ENCODE results near the gene DUS1L.

The DUS1L gene

DNA sequence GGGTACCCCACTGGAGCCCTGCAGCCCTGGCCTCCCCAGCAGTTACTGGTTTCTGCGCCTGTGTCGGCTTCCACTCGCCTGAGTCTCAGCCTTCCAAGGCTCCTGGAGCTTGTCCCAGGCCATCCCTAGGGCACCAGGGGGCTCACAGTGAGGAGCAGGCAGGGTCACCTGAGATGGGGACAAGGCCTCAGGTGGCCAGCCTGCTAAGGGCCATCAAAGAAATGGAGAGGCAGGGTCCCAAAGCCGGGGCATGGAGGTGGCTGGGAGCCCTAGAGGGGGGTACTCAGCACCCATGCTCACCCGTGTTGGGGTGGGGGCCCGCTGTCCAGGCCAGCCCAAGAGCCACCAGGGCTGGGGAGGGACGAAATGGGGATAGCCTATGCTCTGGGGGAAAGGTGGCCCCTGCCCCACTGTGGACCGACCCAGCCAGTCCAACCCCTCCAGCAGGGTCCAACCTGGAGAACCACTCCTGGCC is 31.1 kb upstream of the DUS1L start:
- TF ChIP-seq, protein P1, sequence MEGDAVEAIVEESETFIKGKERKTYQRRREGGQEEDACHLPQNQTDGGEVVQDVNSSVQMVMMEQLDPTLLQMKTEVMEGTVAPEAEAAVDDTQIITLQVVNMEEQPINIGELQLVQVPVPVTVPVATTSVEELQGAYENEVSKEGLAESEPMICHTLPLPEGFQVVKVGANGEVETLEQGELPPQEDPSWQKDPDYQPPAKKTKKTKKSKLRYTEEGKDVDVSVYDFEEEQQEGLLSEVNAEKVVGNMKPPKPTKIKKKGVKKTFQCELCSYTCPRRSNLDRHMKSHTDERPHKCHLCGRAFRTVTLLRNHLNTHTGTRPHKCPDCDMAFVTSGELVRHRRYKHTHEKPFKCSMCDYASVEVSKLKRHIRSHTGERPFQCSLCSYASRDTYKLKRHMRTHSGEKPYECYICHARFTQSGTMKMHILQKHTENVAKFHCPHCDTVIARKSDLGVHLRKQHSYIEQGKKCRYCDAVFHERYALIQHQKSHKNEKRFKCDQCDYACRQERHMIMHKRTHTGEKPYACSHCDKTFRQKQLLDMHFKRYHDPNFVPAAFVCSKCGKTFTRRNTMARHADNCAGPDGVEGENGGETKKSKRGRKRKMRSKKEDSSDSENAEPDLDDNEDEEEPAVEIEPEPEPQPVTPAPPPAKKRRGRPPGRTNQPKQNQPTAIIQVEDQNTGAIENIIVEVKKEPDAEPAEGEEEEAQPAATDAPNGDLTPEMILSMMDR (conservative IDR thresholded peaks at IDR 0.05) = no peak
- no peak for TF ChIP-seq ZFX (IDR thresholded peaks at IDR 0.05)
- H3K27ac ChIP-seq = peak overlapping the region; percentile 100

DNA sequence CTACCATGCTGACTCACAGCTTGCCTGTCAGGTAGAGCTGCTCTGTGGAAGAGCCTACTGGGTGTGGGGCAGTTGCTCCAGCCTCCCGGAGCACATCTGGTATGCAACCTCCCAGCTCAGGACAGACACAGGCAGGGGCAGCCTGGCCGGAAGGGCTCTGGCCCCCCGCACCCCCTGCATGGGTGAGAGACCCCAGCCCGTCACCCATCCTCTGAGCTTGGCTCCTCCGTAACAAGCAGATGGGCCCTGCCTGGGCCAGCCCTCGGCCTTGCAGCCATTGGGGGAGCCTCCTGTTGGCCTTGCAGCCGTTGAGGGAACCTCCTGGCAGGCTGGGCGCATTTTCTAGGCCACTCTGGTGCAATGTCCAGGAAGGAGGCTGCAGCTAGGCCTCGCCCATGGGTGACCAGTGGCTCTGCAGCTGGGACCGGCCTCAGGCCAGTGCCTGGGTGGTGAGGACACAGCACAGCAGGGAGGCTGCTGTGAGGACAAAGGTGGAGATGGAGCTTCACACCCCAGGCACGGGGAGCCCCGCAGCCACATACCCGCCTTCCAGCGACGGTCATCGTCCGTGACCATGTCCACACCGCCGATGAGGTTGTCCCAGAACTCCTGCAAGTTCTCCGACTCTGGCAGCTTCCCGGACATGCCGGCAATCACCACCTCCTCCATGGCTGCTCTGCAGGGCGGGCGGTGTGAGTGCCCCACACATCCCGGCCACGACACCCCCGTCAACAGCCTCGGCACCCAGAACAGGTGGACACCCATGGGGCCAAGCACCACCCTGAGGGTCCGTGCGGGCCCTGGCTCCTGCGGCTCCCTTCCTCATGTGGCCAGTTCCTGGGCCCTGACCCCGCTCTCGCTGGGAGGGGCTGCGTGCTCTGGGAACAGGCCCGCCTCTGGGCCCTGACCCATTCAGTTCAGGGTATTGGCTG is 30.4 kb upstream of the DUS1L start:
- TF ChIP-seq ZFX (IDR thresholded peaks at IDR 0.05) = peak; percentile 23; the same call in 1 of the 2 replicates
- TF ChIP-seq, protein P1 (conservative IDR thresholded peaks at IDR 0.05) = no peak
- peak overlapping the region; percentile 100 for H3K27ac ChIP-seq

DNA sequence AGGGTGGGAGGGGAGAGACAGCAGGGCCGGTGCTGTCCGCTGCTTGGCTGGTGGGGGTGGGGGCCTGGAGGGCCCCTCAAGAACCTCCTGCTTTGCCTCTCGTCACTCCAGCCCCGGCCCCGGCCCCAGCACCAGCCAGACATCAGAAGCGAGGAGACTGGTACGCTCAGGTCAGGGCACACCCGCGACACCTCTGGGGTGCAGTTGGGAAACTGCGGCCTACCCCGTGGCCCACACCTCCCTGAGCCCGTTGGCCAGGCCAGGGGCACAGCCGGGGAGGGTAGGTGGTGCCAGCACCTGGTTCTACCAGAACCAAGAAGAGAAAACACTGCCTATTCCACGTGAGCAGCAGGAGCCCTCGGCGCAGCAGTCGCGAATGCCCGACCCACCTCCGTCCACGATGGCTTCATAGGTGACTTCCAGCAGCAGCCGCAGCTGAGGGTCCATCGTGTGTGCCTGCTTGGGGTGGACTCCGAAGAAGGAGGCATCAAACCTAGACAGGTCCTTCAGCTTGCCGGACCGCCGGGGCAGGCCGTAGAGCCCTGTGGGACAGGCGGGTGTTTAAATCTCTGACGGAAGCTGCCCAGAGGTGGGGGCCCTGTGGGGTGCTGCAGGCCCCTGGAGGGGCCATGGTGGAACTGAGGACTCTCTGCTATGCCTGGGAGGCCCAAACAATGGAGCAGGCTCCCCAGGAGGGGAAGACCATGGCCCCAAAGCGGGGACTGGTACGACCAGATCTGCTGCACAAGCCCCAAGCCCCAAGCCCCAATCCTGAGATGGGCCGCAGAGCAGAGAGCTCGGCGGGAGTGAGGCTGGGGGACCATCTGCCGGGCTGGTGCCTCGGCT is 29.6 kb upstream of the DUS1L start:
- H3K27ac ChIP-seq = peak overlapping the region; percentile 100
- TF ChIP-seq, protein P1 (conservative IDR thresholded peaks at IDR 0.05) = no peak
- no peak for TF ChIP-seq ZFX (IDR thresholded peaks at IDR 0.05)

DNA sequence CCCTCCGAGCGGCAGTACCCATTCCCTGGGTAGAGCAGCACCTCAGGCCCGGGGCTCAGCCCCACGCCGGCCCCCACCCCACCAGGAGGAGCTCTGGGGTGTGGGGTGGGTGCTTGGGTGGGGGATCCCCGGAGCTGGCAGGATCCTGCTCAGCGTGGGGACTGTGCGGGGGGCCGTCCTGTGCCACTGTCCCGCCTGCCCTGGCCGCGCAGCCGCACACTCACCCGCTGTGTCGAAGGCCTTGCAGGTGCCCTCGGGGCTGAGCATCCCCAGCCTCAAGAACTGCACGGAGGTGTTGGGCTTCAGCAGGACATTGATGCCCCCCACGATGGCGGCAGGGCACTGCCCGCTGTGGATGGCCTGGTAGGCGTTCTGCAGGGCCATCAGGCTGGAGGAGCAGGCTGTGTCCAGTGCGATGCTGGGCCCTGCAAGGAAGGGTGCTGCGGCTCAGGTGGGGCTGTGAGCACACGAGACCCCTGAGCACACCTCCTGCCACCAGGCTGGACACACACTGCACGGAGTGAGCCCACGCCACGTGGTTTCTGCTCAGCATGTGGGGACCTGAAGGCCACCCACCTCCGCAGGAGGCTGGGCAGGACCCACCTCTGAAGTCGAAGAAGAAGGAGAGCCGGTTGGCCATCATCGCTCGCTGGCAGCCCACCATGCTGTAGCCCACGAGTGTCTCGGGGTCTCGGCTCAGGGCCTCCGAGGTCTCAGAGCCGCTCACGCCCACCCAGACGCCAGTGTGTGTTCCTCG is 27.6 kb upstream of the DUS1L start:
- peak overlapping the region; percentile 2 for H3K27ac ChIP-seq
- TF ChIP-seq, protein P1 (conservative IDR thresholded peaks at IDR 0.05) = no peak
- no peak for TF ChIP-seq ZFX (IDR thresholded peaks at IDR 0.05)

DNA sequence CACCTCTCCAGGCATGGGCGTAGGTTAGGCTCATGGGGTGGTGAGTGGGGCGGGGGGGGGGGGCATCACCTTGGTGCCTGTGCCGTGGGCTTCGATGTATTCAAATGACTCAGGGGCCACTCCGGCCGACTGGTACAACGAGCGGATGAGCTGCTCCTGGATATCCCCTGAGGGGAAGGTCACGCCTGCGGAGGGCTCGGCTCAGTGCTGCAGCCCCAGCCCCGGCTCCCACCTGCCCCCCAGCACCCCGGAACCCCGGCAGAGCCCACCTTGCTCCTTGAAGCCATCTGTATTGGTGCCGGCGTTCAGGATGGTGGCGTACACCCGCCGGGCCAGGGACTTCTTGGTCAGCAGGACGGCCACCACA is 27.0 kb upstream of the DUS1L start:
- H3K27ac ChIP-seq = no peak overlapping the region; the same call in 1 of the 2 replicates
- no peak for TF ChIP-seq ZFX (IDR thresholded peaks at IDR 0.05)
- TF ChIP-seq, protein P1 (conservative IDR thresholded peaks at IDR 0.05) = no peak

DNA sequence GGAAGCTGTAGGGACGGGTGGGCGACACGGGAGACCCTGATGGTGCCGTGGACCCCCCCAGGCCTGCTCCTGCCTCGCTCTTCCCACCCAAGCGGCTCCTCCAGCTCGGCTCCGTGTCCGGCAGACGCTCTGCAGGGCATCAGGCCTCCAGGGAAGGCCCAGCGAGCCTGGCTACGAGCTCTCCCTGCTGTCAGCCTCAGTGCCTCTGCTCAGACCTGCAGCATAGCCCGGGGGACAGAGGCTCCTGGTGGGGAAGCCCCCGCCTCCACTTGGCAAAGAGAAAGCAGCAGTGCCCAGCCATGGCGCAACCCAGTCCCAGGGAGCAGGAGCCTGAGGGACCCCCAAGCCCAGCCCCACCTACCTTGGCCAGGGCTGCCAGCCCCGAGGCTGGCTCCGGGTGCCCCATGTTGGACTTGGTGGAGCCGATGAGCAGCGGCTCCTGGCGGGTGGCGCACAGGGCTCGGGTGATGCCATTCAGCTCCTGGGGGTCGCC is 26.5 kb upstream of the DUS1L start:
- H3K27ac ChIP-seq = no peak overlapping the region; the same call in 1 of the 2 replicates
- no peak for TF ChIP-seq ZFX (IDR thresholded peaks at IDR 0.05)
- TF ChIP-seq, protein P1 (conservative IDR thresholded peaks at IDR 0.05) = no peak
